T-helper 2 cell treated with Interferon-gamma antibody and Interleukin-4, amounts not matched to agents 100 ng/mL and 5 ng/mL, for 36 hours (primary cell): Measurements from ENCODE around the gene CFI. TPM values are rescaled to one million over a fixed set of nuclear protein-coding genes. Genes with fewer than 3 reads are reported as not detected.

Experiments
- intact Hi-C: fragments of 100-400 bp; cut with micrococcal nuclease; formaldehyde crosslinking; loops from one replicate; pipeline ENCODE4 v1.15.1; 2023
- total RNA-seq: library from RNA; stranded (reverse); gene quantifications from 2 replicates; pipeline ENCODE4 v1.2.3, GENCODE V29; 2022

Gene CFI
- total RNA-seq, 1 donor from 2014 or later: not detected

- intact Hi-C loops: no loop called here
Measured at GRCh38 chr4:109699553-109700225, 102.1 kb downstream of the CFI start.

- intact Hi-C loops: no loop called here
Measured at GRCh38 chr4:109698656-109699055, 103.1 kb downstream of the CFI start.

DNA sequence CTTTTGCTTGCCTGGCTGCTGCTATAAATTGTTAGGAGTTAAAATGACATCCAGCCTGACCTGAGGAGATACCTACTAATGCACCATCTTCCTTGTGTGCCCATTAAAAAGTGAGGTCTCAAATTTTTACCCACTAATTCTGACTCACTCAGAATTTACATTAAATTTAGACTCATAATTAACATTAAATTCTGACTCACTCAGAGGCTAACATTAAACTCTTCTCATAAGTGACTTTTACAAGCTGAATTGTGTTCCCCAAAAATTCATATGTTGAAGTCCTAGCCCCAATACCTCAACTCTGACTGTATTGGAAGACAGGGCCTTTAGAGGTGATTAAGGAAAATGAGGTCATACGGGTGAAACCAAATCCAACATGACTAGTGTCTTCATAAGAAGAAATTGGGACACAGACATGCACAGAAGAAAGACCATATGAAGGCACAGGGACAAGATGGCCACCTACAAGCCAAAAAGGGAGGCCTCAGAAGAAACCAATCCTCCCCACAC lies 110.3 kb downstream of the CFI start:
- intact Hi-C loops: loop anchor here (2.0 kb wide), 1 partner anchor 131 kb away; the partner anchor contains the start of gene MCUB

Other genes with a start within 250 kb of the CFI start
- 66.6 and 72.8 TPM in 2 replicates for gene MCUB, start 241.8 kb downstream of the CFI start, total RNA-seq
- gene CASP6, start 98.6 kb downstream of the CFI start, total RNA-seq: 30.5 and 33.1 TPM in 2 replicates
- gene PLA2G12A, start 71.9 kb downstream of the CFI start, total RNA-seq: 9.5 and 9.7 TPM in 2 replicates
- gene GAR1, start 13.8 kb upstream of the CFI start, total RNA-seq: 32.9 and 39.3 TPM in 2 replicates
- gene RRH, start 26.0 kb upstream of the CFI start, total RNA-seq: 0.20 and 0.32 TPM in 2 replicates
- 0.09 and 0.18 TPM in 2 replicates for gene LRIT3, start 46.1 kb upstream of the CFI start, total RNA-seq
- gene EGF, start 110.9 kb upstream of the CFI start, total RNA-seq: not detected in 2 replicates